WERI-Rb-1 (cell line): ENCODE results near the gene NUDT22.

Experiments
- DNase-seq: peaks from one replicate; pipeline ENCODE4 v3.0.0-alpha.2; 2020
- H3K27ac ChIP-seq: fragments of 250-450 bp; sonication (Bioruptor Pico); 2 replicates; pipeline ENCODE4 v1.5.1; 2020; ENCODE audit warnings: mild to moderate bottlenecking, moderate library complexity
- H3K27me3 ChIP-seq: fragments of 250-450 bp; sonication (Bioruptor Pico); 2 replicates; pipeline ENCODE4 v1.5.1; 2021; ENCODE audit warnings: mild to moderate bottlenecking, low read depth, moderate library complexity; ENCODE audit not compliant: insufficient read depth, severe bottlenecking
- H3K36me3 ChIP-seq: fragments of 250-450 bp; sonication (Bioruptor Pico); 2 replicates; pipeline ENCODE4 v1.5.1; 2020; ENCODE audit warnings: mild to moderate bottlenecking, moderate library complexity
- H3K4me3 ChIP-seq: 2 replicates; pipeline ENCODE4 v1.5.1; 2011; ENCODE audit warnings: low read depth, mild to moderate bottlenecking, control low read depth, low read length
- H3K9me3 ChIP-seq: fragments of 250-450 bp; sonication (Bioruptor Pico); 2 replicates; pipeline ENCODE4 v1.5.1; 2021; ENCODE audit warnings: mild to moderate bottlenecking, moderate library complexity; ENCODE audit not compliant: severe bottlenecking
- CTCF ChIP-seq: IDR thresholded peaks from 2 replicates; pipeline ENCODE4 v1.5.1; 2011; ENCODE audit warnings: low read depth, mild to moderate bottlenecking, control low read depth, inconsistent platforms, low read length

NUDT22 gene

GRCh38 chr11:64208796-64209562 is 17.1 kb upstream of the NUDT22 start:
- no peak for TF ChIP-seq CTCF
- no peaks in the 10 kb centered on the region for H3K9me3 ChIP-seq
- DNase-seq = no peak
- H3K27me3 ChIP-seq = no peaks in the 10 kb centered on the region
- H3K27ac ChIP-seq = no peak overlapping the region
- no peak overlapping the region for H3K4me3 ChIP-seq
- peaks cover 39% of the 10 kb centered on the region for H3K36me3 ChIP-seq

- no peak for DNase-seq
- Histone ChIP-seq H3K27me3 (no peaks in the 10 kb centered on the region), H3K27ac (no peak overlapping the region), H3K9me3 (no peaks in the 10 kb centered on the region), H3K36me3 (peaks cover 33% of the 10 kb centered on the region), H3K4me3 (no peak overlapping the region)
- TF ChIP-seq CTCF = no peak
Observed at GRCh38 chr11:64209563-64209843, 16.6 kb upstream of the NUDT22 start.

- DNase-seq = no peak
- Histone ChIP-seq H3K36me3 (peaks cover 24% of the 10 kb centered on the region), H3K9me3 (no peaks in the 10 kb centered on the region), H3K4me3 (no peak overlapping the region), H3K27me3 (no peaks in the 10 kb centered on the region), H3K27ac (no peak overlapping the region)
- no peak for TF ChIP-seq CTCF
Observed at GRCh38 chr11:64210301-64211020, 15.6 kb upstream of the NUDT22 start.

GRCh38 chr11:64211181-64211872 is 14.7 kb upstream of the NUDT22 start:
- Histone ChIP-seq H3K9me3 (no peaks in the 10 kb centered on the region), H3K4me3 (no peak overlapping the region), H3K27ac (no peak overlapping the region), H3K27me3 (no peaks in the 10 kb centered on the region), H3K36me3 (peaks cover 15% of the 10 kb centered on the region)
- DNase-seq = no peak
- no peak for TF ChIP-seq CTCF

- Histone ChIP-seq H3K27me3 (no peaks in the 10 kb centered on the region), H3K27ac (no peak overlapping the region), H3K36me3 (no peaks in the 10 kb centered on the region), H3K9me3 (no peaks in the 10 kb centered on the region), H3K4me3 (no peak overlapping the region)
- no peak for TF ChIP-seq CTCF
- DNase-seq = no peak
Observed at GRCh38 chr11:64216879-64217278, 9.2 kb upstream of the NUDT22 start.
